Right ventricle myocardium superior (tissue), 1 donor: Measurements from ENCODE around the gene CNTN5. TPM values are rescaled to one million over a fixed set of nuclear protein-coding genes. Genes with fewer than 3 reads are reported as not detected.
"Not testable (repeated sequence)": the region's sequence is repeated elsewhere in the genome, so short reads cannot be mapped to it uniquely, and the experiment has no call there.

Experiments
- ATAC-seq: fragments of 200-7000 bp; cut with Tn5 transposase; one replicate; pipeline ENCODE4 v1.9.1; 2020; ENCODE audit warnings: mild to moderate bottlenecking; ENCODE audit not compliant: poor library complexity
- DNase-seq: peaks from one replicate; pipeline ENCODE4 v3.0.0-alpha.2; 2020
- intact Hi-C: fragments of 100-400 bp; cut with DNase I; formaldehyde crosslinking; loops from one replicate; pipeline ENCODE4 v1.11.2; 2022
- total RNA-seq: library from RNA; stranded (reverse); fragmentation: NEBNext Ultra II Directional; extraction: Animal tissue kit (Norgen Biotek cat#: 25700); gene quantifications from one replicate; pipeline ENCODE4 v1.2.1, GENCODE V29; 2021
- donor health status: DM: no; HTN: yes; CAD: no; lungs with severe emphysema.

The CNTN5 gene
- total RNA-seq, 1 donor from 2014 or later, result not detected

DNA sequence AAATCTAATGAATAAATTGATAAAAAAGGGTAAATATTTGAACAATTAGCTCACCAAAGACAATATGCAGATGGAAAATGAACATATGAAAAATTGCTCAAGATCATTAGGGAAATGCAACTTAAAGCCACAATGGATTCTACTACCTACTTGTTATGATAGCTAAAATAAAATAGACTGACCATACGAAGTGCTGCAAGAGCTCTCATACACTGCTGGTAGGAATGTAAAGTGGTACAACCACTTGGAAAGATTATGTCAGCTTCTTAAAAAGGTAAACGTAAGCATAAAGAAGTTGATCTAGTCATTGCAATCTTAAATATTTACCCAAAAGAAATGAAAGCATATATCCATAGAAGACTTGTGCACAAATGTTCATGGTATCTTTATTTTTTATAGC lies 1162.2 kb downstream of the CNTN5 start:
- intact Hi-C loops, result no loop called here
- no peak for DNase-seq
- ATAC-seq, result no peak

DNA sequence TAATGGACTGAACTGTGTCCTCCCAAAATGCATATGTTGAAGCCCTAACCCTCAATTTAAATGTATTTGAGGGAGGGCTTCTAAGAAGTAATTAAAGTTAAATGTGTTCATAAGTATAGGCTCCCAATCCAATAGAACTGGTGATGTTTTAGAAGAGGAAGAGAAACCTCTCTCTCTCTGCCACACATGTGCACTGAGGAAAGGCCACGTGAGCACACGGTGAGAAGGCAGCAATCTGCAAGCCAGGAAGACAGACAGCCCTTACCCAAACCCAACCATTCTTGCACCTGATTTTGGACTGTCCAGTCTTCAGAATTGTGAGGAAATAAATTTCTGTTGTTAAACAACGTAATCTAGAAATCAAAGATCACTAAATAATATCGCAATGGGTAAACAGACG lies 1164.8 kb downstream of the CNTN5 start:
- ATAC-seq, result no peak
- intact Hi-C loops, result no loop called here
- no peak for DNase-seq

DNA sequence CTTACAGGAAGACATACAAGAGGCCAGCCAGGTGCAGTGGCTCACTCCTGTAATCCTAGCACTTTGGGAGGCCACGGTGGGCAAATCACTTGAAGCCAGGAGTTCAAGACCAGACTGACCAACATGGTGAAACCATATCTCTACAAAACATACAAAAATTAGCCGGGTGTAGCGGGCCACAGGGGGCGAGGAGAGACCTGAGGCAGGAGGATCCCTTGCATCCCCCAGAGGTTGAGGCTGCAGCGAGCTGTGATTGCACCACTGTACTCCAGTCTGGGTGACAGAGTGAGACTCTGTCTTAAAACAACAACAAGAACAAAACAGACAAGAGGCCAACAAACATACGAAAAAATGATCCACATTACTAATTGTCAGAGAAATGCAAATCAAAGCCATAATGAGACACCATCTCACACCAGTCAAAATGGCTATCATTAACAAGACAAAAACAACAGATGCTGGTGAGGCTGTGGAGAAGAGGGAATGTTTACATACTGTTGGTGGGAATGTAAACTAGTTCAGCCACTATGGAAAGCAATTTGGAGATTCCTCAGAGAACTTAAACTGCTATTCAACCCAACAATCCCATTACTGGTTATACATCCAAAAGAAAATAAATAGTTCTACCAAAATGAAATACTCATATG lies 1167.5 kb downstream of the CNTN5 start:
- no peak for DNase-seq
- intact Hi-C loops, result no loop called here
- ATAC-seq, result no peak

DNA sequence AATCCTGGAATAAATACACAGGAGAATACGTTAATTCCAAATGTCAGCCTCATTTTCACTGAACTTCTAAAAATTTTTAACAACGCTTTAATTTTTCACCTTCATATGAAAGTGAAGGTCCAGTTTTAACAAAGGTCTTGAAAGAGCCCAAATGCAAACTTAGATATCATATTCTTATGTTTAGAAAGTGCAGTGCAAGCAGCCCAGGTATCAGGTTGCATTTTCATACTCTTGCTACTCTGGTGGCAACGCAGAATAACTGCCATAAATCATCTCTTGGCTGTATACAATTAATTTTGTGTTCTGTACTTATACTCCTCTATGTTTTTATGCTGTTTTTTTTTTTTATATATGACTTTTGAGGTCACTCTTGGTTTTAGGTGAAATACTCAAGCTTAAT lies 1169.6 kb downstream of the CNTN5 start:
- ATAC-seq, result no peak
- no peak for DNase-seq
- intact Hi-C loops, result no loop called here

DNA sequence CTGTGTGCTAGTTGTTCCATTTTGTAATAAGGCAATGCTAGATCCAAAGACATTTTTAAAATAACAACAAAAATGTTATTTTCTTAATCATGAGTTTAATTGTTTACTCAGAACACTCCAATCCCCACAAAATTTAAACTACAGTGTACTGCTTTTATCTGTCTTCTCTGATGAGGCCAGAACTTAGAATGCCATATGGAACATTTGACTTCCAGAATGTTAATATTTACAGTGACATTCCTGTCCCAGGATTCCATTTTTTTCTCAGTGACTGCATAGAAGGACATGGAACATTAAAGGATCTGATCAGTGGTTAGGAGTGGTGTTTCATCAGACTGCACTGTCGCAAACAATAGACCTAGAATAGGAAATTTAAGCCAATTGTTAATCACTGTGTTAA lies 1171.4 kb downstream of the CNTN5 start:
- ATAC-seq (no peak), DNase-seq (no peak)
- intact Hi-C loops, result no loop called here

DNA sequence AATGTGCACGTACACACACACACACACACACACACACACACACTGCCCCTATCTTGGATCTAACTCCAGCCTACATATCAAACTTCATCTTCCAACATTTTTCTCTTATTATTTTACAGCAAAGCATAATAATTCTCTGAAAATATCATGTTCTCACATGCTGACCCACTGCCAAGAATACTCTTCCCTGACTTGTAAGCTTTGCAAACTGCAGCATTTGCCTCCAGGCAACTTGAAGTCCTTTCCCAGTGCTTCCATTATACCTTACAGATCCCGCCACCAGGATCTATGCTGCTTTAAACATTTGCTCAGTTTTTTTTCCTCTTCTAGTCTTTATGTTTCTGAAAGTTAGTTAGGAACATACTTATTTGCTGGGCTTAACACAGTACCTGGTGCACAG lies 1183.0 kb downstream of the CNTN5 start:
- DNase-seq, result no peak
- no peak for ATAC-seq
- intact Hi-C loops, result no loop called here

DNA sequence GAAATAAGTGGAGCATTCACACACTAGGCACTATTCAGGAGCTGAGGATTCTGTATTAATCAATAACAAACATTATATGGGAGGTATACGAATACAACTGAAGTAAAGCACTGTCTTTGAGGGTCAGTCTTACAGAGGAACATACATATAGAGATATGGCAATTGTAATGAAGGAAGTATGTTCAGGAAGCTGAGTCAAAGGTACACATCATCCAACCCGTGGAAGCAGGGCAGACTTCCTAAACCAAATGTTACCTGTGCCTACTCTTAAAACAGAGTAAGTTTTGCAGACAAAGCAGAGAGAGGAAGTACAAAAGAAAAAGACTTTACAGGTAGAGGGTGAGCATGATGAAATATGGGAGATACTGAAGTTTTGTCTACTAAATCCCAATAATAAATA lies 1185.2 kb downstream of the CNTN5 start:
- DNase-seq (no peak), ATAC-seq (no peak)
- intact Hi-C loops, result no loop called here

DNA sequence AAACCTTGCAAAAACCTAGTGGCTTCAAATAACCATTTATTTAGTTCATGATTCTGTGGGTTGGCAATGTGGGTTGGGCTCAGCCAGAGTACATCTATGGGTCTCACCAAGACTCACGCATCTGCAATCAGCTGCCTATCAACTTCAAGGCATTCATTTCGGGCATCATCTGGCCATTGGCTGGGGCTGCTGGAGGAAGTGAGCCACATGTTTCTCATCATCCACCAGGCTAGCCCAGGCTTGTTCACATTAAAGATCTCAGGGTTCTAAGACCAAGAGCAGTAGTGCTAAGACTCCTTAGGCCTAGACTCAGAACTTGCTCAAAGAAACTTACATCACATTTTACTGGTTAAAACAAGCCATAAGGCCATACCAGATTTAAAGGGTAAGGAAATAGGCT lies 1187.5 kb downstream of the CNTN5 start:
- intact Hi-C loops, result no loop called here
- no peak for ATAC-seq

DNA sequence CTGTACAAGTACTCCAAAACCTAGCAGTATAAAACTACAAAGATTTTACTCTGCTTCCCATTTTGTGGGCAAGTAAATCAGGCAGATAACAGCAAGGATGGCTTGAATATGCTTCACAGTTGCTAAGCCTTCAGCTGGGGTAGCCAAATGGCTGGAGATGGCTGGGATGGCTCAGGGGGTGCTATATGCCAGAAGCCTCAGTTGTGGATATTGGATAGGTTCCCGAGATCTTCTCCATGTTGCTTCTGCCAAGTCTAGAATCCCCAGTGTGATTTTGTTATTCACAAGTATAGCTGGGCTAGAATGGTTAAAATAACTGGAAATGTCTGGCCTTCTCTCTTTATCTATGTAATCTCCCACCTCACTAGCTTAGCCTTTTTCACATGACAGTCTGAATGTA lies 1194.0 kb downstream of the CNTN5 start:
- intact Hi-C loops, result no loop called here
- no peak for ATAC-seq
- no peak for DNase-seq

More for the DNA sequence above, 1187.5 kb downstream of the CNTN5 start:
- no peak for DNase-seq

DNA sequence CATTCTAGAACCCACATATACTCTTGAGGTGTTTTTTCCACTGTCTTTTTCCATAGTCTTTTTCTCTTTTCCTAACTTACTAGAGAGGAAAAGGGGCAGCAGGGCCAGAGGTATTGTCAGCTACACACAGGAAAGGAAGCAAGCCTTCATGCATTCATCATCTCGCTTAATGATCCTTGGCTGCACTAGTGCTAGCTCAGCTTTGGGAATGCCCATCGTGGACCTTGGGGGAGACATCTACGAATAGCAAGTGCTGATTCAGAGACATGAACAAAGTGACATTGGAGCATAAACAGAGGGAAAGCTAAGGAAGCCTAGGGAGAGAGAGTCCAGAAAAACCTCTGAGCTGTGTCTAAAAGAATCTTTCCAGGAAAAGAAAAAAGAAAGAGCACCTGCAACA lies 1200.1 kb downstream of the CNTN5 start:
- no peak for ATAC-seq

DNA sequence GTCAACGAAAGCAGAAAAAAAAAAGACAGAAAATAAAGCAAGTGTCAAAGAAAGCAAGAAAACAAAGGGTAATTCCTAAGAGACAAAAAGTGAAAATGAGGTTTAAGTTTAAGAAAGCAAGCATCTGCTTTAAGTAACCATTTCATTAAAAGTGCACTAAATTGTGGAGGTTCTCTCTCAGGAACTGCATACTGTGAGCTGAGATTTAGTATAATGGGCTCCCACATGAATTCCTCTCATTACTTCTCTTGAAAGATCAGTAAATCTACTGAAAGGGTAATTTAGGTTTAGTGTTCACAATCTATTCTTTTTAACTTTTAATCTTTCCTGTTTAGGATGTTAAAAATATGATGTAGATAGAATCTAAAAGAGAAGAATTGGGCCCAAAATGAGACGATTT lies 1201.0 kb downstream of the CNTN5 start:
- no peak for ATAC-seq
- DNase-seq, result no peak
- intact Hi-C loops, result no loop called here

More for the DNA sequence above, 1200.1 kb downstream of the CNTN5 start:
- intact Hi-C loops, result no loop called here
- no peak for DNase-seq

DNA sequence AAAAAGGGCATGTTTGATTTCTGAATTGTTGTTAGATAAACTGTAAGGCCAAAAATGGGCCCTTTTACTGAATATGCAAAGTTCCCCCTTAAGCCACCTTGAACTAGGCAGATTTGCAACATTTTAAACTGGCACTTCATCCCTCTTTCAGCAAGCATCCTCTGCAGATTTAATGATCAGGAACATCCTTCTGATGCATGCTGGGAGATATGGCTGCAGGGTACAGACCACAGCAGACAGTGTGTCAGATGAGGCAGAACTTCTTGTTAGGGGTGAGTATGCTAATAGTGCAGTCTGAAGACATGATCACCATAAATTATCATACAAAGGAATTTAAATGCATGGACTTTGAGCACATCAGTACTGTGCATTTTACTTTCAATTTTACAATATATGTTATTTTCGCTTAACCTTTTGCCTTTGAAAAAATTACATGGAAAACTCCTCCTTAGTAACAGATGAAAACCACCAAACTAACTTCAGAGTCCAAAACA lies 1203.8 kb downstream of the CNTN5 start:
- intact Hi-C loops, result no loop called here
- no peak for DNase-seq
- no peak for ATAC-seq

DNA sequence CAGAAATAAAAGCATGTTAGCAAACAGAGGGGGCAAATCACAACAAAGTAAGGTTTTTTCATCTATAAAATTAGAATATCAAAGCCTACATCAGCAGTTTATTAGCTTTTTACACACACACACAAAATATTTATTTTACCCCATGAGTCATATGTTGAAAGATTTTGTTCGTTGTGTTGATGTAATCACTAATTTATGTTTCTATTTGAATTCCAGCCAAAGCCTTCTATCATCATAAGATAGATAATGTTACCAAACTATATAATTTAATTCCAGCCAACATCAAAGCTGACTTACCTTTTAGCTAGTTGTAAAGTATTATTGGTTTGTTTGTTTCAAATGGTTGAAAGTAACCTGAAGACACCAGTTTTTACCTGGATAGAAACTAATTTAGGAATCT lies 1208.3 kb downstream of the CNTN5 start:
- no peak for ATAC-seq
- intact Hi-C loops, result no loop called here
- no peak for DNase-seq

DNA sequence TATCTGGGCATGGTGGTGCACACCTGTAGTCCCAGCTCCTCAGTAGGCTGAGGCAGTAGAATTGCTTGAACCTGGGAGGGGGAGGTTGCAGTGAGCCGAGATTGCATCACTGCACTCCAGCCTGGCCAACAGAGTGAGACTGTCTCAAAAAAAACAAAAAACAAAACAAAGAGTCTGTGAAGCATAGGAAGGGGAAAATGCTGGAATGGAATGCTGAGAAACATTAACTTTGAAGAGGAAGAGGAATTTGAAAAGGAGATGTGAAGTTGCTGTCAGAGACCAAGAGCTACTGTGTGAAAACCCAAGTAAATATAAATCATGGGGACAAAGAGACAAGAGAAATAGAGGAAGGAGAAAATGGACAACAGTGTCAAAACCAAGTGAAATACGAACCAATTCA lies 1211.3 kb downstream of the CNTN5 start:
- intact Hi-C loops, result no loop called here
- DNase-seq (no peak), ATAC-seq (no peak)

DNA sequence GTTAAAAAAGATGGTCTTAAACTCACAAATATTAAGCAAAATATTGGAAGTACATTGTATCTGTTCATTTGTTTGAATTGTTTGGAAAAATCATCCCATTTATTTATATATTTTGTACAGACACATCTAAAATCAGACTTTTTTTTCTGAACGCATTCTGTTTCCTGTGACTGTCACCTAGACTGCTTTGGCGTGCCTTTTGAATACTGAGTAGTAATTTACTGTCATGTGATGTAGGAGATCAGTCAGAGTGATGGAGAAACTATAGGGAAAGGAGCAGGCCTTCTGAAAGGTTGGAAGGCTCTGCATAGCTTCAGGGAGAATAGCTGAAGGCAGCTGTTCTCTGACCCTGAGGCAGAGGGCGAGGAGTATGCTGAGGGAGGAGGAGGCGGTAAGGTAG lies 1214.3 kb downstream of the CNTN5 start:
- intact Hi-C loops, result no loop called here
- no peak for ATAC-seq
- no peak for DNase-seq

DNA sequence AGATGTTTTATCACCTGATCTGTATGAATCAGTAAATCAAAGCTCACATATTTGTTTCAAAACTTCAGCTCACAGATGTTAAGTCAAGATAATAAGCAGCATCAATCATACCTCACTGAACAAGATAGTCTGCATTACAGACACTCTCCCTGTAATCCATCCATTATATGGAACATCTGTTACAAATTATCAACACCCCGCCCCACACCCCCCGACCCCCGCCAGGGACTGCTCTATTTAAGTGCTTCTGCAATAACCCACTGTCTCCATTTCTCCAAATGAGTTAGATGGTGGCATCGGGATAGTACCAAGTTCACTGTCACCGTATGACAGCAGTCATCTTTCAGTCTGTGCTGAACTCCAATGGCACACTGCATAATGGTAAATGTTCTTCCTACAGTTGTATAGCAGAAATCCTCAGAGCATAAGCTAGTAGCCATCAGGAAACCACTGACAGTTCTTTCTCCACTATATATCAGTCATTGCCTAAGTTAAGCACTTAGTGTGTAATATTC lies 1219.3 kb downstream of the CNTN5 start:
- ATAC-seq (no peak), DNase-seq (no peak)
- intact Hi-C loops, result no loop called here

DNA sequence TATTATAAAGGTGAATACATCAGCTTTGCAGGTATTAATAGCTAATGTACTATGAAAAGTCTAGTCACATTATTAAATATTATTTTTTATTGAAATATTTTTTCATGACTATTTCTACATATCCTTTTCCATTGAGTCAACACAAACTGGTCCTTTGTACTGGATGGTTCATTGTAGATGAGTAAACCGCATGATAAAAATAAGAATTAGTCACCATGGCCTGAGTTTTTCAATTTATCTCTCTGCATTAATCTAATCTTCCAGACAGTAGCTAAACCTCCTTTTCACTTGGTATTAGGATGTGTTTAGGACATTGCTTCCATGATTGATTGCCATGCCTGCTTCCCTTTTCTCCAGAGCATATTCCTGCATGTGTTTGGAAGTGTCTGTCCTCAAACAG lies 1227.0 kb downstream of the CNTN5 start:
- intact Hi-C loops, result no loop called here
- DNase-seq, result no peak
- no peak for ATAC-seq

DNA sequence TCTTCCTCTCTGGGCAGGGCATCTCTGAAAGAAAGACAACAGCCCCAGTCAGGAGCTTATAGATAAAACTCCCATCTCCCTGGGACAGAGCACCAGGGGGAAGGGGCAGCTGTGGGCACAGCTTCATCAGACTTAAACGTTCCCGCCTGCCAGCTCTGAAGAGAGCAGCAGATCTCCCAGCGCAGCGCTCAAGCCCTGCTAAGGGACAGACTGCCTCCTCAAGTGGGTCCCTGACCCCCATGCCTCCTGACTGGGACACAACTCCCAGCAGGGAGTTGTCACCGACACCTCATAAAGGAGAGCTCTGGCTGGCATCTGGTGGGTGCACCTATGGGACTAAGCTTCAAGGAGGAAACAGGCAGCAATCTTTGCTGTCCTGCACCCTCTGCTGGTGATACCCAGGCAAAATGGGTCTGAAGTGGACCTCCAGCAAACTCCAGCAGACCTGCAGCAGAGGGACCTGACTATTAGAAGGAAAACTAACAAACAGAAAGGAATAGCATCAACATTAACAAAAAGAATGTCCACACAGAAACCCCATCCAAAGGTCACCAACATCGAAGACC lies 1236.6 kb downstream of the CNTN5 start:
- ATAC-seq, intact Hi-C loops, DNase-seq: not testable (repeated sequence)

DNA sequence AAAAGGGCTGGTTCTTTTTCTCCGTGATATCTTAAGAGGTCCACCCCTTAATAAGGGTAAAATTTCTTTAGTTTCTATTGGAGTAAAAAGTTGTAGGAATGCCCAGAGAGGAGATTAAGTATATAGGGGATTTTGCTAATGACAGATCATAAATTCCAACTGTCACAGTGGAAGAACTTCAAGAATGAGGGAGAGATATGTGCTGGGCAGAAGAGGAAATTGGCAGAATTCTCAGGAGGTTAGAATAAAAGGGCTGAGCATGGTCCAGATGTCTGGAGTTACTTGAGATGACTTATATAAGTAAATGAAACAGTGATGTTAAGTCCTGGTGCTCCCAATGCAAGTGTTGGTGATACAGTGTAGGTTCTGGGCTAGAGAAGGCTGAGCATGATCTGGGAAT lies 1248.8 kb downstream of the CNTN5 start:
- no peak for DNase-seq
- intact Hi-C loops, result no loop called here
- no peak for ATAC-seq

DNA sequence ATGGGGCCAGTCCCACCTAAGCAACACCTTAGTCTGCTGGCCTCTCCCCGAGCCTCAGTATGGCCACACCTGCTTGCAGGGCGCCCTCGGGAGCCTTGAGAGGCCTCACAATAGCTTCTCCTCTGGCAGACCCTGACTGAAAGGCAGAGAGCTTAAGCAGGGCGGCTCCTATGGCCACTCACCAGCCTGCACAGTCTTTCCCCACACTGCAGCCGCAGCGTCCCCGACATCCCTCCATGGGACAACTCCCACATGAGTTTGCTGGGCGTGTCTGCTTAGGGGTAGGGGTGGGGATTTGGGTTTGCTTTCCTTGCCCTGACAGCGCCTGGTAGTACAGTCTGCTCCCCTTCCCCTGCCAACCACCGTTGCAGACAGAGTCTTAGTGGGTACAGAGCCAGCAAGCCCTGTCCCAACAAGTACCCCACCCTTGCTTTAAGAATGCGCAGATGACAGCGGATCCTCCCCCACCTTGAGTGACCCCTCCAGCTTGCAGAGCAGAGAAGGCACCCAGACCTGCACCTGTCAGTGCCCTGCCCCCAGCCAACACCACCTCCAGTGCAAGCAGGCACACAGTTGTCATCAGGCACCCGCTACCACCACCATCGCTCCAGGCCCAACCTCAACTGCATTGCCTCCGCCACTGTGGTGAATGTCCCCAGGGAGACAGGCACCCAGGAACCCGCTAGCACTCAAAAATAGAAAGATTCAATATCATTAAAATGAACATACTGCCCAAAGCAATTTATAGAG lies 1252.5 kb downstream of the CNTN5 start:
- intact Hi-C loops, result no loop called here
- no peak for DNase-seq
- ATAC-seq, result no peak
